Astrocyte of the cerebellum (primary cell): ENCODE results near the gene MANSC4.
"Not testable (repeated sequence)": the region's sequence is repeated elsewhere in the genome, so short reads cannot be mapped to it uniquely, and the experiment has no call there.

Experiments
- DNase-seq: peaks from one replicate; pipeline ENCODE4 v3.0.0-alpha.2; 2011; ENCODE audit warnings: low read depth
- H3K4me3 ChIP-seq: 2 replicates; pipeline ENCODE4 v1.5.1; 2011; ENCODE audit warnings: mild to moderate bottlenecking, low read depth, low read length, moderate library complexity
- in situ Hi-C: cut with HindIII; loops from 2 replicates; pipeline ENCODE4 v1.10.0; 2017; ENCODE audit warnings: low sequenced_read_pairs
- TF ChIP-seq, protein P1 (sequence below): IDR thresholded peaks from 2 replicates; pipeline ENCODE4 v1.5.1; 2012; ENCODE audit warnings: low read length, low read depth, moderate library complexity, mild to moderate bottlenecking; ENCODE audit errors: missing control alignments

The MANSC4 gene

DNA sequence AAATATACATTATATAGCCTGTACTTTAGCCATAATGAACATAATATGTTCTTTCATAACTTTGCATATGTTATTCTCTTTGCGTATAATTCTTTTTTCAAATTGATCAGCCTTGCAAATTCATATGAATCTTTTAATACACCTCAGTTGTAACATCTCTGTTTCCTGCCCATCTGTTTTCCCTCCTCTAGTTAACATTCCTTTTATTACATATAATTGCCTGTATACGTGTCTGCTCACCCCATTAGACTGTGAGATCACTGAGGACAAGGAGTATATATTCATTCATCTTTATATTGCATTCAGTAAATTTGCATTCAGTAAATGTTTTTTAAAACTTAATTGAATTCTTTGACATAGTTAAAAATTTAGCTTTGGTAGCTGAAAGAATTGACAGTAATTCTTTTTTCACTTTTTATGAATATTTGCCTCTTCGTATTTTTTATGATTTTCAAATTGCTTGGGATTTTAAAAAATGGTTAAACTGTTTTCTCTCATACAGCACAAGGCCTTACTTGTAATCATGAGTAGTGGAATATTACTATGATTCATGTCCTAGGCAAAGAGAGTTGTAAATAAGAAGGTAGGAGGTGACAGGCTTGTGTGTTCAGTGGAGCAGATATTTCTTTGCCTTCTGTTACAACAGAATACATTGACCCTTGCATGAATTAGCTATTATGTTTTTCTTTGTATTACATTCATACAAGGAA is 32.8 kb downstream of the MANSC4 start:
- TF ChIP-seq, protein P1, sequence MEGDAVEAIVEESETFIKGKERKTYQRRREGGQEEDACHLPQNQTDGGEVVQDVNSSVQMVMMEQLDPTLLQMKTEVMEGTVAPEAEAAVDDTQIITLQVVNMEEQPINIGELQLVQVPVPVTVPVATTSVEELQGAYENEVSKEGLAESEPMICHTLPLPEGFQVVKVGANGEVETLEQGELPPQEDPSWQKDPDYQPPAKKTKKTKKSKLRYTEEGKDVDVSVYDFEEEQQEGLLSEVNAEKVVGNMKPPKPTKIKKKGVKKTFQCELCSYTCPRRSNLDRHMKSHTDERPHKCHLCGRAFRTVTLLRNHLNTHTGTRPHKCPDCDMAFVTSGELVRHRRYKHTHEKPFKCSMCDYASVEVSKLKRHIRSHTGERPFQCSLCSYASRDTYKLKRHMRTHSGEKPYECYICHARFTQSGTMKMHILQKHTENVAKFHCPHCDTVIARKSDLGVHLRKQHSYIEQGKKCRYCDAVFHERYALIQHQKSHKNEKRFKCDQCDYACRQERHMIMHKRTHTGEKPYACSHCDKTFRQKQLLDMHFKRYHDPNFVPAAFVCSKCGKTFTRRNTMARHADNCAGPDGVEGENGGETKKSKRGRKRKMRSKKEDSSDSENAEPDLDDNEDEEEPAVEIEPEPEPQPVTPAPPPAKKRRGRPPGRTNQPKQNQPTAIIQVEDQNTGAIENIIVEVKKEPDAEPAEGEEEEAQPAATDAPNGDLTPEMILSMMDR: no peak
- H3K4me3 ChIP-seq: no peak overlapping the region
- no peak for DNase-seq
- in situ Hi-C loops: no loop called here

DNA sequence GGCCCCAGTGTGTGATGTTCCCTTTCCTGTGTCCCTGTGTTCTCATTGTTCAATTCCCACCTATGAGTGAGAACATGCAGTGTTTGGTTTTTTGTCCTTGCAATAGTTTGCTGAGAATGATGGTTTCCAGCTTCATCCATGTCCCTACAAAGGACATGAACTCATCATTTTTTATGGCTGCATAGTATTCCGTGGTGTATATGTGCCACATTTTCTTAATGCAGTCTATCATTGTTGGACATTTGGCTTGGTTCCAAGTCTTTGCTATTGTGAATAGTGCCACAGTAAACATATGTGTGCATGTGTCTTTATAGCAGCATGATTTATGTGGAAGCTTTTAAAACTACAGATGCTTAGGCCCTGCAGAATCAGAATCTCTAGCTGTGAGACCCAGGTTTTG is 34.3 kb downstream of the MANSC4 start:
- H3K4me3 ChIP-seq, DNase-seq, in situ Hi-C loops: not testable (repeated sequence)

DNA sequence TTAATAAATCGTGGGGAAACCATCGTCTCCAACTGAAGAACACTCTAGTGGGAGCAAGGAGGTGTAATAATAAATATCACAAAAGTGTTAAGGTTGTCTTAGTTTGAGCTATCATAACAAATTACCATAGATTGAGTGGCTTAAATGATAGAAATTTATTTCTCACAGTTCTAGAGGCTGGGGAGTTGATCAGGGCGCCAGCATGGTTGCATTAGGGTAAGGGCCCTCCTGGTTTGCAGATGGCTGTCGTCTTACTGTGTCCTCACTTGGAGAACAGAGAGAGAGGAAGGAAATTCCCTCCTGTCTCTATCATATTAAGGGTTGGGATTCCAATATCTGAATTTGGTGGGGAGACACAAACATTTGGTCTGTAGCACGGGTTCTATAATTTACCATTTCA is 36.4 kb downstream of the MANSC4 start:
- H3K4me3 ChIP-seq: no peak overlapping the region
- TF ChIP-seq, protein P1: no peak
- DNase-seq: no peak
- in situ Hi-C loops: no loop called here

DNA sequence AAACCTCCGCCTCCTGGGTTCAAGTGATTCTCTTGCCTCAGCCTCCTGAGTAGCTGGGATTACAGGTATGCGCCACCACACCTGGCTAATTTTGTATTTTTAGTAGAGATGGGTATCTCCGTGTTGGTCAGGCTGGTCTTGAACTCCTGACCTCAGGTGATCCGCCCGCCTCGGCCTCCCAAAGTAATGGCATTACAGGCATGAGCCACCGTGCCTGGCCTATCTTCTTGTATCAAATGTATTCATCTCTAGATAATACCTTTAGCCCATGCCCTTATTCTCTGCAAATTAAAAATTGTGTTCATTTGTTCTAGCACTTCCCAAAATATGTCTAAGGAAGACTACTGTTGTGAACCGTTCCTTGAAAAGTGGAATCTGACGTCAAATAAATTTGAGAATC is 45.7 kb downstream of the MANSC4 start:
- DNase-seq, in situ Hi-C loops, H3K4me3 ChIP-seq: not testable (repeated sequence)

DNA sequence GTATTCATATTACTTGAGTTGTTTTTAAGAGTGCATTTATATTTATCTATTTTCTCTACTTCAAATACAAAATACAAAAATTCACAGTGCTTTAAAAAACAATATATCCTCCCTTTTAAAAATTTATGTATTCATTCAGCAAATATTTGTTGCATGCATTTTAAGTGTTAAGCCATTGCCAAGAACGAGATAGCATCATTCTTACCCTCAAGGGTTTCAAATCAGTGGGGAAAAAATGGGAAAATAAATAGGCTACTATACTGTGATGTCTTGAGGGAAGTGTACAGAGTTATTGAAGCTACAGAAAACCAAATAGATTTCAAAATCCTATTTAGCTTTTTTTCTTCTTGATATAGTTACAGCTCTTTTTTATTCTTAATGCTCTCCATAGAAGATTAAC is 46.2 kb downstream of the MANSC4 start:
- no peak for DNase-seq
- in situ Hi-C loops: no loop called here

DNA sequence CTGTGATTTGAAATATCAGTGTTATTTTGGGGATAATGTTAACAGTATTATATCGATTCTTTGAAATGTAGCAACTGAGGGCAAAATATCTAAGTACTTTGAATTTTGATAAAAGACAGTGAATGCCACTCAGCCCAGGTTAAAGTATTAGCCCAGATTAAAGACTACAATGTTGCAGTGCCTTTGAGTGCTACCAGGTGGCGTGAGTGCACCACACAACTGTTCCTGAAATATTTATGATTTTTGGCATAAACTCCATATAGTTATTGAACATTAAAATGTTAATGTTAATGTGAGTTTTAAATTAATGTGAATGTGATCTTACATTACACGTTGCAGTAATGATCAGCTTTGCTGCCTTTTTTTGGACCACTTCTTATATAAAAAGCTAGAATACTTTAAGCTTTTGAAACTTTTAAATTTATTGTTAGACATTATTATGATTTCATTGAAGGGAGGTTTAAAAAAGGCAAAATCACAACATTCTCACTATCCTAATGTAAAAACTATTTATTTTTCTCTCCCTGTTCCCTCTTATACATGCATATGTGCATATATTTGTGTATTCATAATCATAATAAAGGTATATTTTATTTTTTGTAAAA is 46.9 kb downstream of the MANSC4 start:
- no peak overlapping the region for H3K4me3 ChIP-seq
- TF ChIP-seq, protein P1: peak; percentile 88
- DNase-seq: peak; percentile 15
- in situ Hi-C loops: no loop called here

More for the DNA sequence above, 46.2 kb downstream of the MANSC4 start:
- H3K4me3 ChIP-seq: no peak overlapping the region
- TF ChIP-seq, protein P1: no peak

DNA sequence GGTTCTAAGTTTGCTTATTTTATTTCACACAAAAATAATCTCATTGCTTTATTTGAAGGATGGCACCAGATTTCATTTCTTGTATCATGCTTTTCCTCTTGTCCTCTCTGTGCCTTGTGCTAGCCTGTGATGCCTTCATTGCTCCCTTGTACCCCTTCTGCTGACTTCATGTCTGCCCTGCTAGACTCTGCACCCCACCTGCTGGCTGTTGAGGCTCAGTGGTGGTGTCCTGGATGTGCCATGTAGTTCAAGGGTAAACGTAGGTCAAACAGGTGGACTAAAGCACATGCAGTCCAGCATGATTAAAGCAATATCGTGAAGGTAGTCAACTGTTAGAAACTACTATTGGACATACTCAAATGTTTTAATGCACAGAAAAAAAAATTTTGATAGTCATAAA is 47.8 kb downstream of the MANSC4 start:
- TF ChIP-seq, protein P1: peak; percentile 47
- no peak for DNase-seq
- no peak overlapping the region for H3K4me3 ChIP-seq
- in situ Hi-C loops: no loop called here
